CMK (cell line): ENCODE measurements around the gene ADAP1.

Experiments used
- DNase-seq: peaks from one replicate; pipeline ENCODE4 v3.0.0-alpha.2; 2010; ENCODE audit warnings: low read depth

Gene ADAP1

DNA sequence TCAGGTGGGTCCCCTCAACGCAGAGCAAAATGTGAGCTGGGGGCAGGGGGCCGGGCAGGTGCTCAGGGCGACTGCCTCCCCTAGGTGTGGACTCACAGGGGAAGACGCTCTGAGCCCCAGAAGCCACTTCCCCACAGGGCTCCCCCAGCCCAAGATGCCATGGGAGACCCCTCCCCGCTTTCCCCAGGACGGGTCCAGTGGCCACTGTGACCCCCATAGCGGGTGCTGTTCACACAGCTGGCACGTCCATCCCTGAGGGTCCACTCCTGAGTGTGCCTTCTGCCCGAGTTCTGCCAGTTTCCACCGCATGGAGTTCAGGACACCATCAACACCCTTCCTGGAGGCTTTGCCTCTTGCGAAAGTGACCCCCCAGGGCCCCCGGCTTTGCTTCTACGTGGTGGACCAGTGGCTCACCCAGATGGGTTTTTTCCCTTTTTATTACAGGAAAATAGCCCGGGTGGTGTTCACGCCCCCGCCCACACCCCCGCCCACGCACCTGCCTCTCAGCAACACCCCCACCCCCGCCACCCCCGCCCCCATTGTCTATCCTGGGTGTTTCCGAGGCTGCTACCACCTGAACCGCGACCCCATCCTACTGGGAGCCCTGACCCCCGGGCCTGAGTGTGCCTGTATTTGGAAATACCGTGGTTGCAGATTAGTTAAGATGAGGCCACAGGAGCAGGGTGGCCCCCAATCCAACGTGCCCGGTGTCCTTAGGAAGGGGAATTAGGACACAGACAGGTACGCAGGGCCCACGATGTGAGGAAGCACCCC lies 32.0 kb downstream of the ADAP1 start:
- DNase-seq = no peak

DNA sequence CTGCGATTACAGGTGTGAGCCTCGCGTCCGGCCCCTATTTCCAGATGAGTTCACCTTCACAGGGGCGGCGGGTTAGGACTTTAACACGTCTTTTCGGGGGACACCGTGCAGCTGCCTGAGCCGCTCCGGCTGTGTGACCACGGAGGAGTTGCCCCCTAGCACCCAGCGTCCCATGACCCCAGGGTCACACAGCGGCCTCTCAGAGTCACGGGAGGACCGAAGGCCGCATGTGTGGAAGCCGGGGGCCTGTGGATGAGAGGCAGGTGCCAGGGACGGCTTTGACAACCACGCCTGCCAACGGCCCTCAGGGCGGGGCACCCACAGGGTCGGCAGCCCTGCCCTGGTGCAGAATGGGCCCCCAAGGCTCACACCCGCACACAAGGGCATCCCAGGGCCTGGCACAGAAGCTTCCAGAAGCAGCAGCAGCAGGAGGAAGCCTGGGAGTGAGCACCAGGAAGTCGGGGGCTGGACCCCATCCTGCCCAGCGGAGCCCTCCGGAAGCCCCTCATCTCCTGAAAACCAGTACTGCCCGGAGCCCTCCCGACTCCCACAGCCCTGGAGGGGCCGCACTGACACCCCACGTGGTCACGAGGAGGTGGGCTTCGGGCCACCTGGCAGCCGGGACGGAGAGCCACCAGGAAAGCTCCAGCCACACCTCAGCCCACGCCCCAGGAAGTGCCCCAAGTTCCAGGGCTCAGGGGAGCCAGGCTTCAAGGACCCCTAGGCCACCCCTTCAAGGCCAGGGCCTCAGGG lies 32.7 kb downstream of the ADAP1 start:
- no peak for DNase-seq

DNA sequence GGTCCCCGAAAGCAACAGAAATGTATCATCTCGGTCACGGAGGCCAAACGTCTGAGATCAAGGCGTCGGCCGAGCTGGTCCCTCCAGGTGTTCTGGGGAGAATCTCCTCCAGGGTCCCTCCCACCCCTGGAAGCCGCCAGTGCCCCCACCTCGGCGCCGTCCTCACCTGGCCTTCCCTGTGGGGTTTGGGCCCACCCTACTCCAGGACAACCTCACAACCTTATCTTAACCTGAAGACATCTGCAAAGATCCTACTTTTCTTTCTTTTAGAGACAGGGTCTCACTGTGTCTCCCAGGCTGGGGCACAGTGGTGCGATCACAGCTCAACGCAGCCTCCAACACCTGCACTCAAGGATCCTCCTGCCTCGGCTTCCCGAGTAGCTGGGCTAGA lies 33.4 kb downstream of the ADAP1 start:
- no peak for DNase-seq

DNA sequence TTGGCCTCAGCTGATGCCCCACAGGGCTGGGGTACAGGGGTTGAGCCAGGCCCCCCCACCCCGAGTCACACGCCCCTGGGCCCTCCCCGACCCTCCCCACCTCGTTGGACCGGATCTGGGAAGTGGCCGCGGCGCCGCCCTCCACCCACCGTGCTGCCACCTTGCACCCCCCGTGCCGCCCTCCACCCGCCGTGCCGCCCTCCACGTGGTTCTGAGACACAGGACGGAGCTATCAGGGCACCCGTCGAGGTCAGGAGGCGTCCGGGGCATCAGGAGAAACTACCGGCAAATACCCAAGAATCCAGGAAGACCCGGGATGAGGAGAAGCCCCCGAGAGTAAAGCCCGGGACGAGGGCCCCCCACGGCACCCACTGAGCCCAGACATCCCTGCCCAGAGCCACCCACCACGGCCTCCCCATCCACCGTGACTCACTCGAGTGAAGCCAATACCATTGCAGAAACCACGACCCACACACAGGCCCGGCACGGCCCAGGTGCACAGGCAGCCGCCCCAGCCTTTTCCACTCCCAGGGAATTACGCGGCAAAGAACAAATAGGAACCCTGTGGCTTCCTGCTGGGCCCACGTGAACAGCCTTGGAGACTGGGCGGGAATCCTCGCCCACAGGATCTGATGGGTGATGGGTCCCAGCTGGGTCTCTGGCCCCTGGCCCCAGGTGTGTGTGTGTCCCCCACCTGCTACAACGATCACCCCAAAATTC lies 34.0 kb downstream of the ADAP1 start:
- DNase-seq = no peak

DNA sequence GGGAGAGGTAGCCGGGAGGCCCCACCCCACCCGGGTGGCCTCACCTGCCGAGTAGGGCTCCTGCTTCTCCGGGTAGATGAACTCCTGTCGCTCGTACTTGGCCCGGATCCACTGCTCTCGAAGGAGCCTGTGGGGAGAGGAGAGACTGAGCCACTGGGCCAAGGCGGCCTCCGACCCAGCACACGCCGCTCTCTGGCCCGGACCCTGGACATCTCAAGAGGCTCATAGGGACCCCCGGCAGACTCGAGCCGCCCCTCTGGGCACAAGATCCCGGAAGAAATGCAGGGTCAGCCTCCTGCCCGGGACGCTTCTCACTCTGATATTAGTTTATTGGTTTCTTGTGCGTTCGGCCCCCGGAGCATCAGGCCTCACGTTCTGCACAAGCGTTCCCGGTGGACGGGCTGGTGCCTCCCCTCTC lies 34.5 kb downstream of the ADAP1 start:
- DNase-seq = no peak

DNA sequence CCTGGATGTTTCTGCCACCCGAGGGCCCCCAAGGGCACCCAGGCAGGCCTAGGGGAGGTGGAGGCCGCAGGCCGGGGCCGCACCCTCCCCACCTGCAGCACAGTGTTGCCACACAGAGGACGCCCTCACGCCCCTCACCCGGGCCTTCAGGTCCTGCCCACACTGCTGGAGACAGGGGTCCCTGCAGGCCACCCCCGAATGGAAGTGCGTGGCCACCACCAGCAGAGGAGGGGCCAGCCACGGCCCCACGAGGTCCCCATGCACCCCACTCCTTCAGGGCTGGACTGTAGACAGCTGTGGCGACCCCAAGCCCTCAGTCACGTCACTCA lies 35.4 kb downstream of the ADAP1 start:
- no peak for DNase-seq

DNA sequence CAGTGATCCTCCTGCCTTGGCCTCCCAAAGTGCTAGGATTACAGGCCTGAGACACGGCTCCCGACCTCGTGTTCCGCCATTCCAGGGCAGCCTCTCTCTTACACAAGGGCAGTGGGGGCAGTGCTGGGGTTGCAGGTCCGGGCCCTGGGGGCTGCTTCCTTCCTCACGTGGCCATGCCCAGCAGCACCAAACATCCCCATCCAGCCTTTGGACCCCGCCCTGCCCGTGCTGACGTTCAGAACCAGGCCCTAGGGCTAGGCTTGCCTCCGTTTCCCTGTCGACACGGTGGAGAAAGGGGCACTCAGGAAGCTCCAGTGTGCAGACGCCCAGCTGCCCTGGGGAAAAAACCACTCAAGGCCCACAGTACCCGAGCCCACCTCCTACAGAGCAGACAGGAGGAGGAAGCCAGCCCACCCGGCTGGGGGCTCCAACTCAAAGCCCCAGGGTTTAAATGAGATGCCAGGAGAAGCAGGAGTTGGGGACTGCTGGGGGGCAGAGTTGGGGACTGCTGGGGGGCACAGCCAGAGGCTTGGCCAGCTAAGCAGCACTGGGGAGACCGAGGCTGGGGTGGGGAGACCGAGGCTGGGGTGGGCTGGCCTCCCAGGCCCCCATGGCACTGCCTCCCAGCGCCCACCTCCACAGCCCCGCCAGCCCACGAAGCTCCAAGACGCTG lies 35.9 kb downstream of the ADAP1 start:
- no peak for DNase-seq

DNA sequence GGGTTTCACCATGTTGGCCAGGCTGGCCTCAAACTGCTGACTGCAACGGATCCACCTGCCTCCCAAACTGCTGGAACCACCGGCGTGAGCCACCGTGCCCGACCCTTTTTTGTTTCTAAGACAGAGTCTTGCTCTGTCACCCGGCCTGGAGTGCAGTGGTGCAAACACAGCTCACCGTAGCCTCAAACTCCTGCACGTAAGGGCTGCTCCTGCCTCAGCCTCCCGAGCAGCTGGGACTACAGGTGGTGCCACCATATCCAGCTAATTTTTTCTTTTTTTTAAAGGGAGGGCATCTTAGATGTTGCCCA lies 36.4 kb downstream of the ADAP1 start:
- no peak for DNase-seq

DNA sequence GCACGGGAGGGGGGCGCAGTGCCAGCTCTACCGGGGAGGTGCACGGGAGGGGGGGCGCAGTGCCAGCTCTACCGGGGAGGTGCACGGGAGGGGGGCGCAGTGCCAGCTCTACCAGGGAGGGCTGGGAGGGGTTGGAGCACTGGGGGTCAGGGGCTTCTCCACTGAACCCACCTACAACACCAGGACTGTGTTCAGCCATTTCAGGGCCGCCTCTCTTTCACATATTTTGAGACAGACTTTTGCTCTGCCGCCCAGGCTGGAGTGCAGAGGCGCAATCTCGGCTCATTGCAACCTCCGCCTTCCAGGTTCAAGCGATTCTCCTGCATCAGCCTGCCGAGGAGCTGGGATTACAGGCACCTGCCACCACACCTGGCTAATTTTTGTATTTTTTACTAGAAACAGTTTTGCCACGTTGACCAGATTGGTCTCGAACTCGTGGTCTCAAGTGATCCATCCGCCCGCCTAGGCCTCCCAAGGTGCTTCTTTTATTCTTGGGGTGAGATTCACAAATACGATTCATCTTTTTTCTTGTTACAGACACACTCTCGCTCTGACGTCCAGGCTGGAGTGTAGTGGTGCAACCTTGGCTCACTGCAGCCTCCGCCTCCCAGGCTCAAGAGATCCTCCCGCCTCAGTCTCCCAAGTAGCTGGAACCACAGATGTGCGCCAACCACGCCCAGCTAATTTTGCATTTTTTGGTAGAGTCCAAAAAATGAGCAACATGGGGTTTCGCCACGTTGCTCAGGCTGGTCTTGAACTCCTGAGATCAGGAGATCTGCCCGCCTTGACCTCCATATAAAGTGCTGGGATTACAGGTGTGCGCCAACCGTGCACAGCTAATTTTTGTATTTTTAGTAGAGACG lies 37.0 kb downstream of the ADAP1 start:
- no peak for DNase-seq

DNA sequence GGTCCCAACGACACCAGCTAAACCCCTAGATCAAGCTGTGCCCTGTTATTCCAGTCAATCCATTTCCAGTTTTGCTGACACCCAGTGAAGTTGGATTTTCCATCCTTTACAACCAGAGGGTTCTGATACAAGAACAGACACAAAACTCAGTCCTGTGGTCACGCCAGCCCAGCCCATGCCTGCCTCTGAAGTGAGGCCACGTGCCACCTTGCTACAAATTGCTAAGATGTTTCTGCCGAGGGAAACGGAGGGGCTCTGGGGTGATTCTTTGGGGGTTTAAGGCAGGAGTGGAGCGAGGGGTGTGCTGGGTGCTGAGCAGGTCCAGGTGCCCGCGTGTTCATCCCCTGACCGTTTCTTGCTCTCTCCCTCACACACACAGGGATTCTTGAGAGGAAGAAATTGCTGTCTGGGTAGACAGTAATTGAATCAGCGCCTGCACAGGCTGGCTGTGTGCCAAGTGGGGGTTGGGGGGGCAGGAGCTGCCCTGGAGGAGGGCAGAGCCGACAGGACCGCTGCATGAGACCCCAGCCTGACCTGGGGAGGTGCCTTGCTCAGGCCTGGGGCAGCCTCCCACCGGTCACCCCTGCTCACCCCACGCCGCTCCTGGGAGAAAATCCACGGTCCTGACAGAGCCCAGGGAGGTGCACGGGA lies 38.1 kb downstream of the ADAP1 start:
- DNase-seq = no peak

DNA sequence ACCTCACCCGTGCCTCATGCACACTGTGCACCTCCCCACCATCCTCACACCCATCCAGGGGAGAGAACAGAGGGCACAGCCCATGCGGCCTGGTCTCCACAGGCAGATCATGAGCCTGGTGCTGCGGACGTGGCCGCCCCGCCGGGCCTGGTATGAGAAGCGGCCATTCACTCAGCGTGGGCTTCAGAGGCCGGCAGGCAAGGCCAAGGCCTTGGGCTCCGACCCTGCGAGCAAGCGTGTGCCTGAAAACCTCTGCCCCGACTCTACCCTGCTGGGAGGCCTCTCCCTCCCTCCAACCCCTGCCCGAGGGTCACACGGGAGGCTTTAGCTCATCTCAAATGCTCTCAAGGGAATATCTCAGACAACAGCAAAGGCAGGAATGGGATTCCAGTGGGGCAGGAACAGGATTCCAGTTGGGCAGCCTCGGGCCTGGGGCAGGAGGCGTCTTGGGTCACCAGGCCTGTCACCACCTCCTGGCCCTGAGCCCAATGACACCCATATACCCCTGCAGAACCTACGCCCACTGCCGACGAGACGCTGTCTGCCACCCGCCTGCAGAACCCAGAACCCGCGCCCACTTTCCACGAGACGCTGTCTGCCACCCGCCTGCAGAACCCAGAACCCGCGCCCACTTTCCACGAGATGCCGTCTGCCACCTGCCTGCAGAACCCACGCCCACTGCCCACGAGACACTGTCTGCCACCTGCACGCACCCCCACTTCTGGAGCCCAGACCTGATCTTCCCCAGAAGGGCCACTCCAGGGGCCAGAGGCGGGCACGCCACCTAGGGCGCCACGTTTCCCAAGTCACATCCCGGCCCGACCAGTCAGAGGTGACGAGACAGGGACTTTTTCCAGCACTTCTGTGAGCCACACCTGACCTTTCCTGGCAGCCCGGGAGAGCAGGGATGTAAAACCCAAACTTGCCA lies 38.9 kb downstream of the ADAP1 start:
- no peak for DNase-seq

DNA sequence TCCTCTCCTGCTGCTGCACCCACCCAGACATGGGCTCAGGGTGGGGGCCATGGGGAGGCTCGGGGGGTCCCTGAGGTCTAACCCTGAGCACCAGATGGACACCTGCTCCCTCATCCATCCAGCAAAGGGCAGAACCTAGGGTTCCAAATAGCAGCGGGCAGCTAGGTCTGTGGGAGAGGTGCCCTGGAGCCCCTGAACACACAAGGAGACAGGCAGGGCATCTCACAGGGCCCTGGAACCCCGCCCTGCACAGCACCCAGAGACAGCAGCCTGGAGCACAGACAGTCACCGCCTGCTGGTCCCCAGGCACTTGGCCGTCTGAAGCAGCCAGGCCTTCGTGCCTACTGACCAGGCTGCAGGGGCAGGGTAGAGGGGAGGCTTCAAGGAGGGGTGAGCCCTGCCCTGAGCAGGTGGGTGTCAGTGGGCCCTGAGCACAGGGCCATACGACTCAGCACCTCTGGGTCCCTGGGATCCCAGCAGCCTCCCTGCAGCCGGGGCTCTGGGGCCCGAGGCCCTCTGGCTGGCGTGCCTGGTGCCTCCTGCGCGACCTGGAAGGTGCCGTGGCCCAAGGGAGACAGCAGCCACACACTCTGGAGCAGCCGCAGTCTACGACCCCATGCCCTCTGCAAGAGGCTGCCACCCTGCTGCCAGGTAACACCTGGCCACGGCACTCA lies 39.8 kb downstream of the ADAP1 start:
- no peak for DNase-seq

DNA sequence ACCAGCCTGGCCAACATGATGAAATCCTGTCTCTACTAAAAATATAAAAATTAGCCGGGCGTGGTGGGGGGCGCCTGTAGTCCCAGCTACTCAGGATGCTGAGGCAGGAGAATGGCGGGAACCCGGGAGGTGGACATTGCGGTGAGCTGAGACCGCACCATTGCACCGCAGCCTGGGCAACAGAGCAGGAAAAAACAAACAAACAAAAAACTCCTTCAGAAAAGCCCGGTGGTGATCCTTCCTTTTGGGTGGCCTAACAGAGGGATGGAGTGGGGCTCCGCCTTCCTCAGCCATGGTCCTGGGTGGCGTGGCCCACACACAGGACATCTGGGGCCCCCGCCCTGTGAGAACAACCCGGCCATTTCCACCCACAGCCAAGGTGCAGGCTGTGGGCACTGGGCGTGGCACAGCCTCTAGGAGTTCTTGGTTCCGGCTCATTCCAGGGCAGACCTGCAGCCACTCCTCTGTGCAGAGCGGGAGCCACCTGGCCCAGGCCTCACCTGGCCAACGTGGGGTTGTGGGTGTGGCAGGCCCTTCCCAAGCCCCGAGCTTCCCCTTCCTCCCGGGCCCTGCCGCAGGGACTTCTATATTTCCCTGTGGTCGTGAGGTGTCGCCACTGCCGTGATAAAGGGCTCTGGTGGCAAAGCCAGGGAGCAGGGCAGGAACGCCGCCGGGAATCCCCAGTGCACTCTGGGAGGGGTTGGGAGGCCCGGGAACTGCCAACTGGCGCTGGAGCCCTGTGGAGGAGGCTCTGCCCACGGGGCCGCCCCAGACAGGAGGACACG lies 40.6 kb downstream of the ADAP1 start:
- DNase-seq = no peak

DNA sequence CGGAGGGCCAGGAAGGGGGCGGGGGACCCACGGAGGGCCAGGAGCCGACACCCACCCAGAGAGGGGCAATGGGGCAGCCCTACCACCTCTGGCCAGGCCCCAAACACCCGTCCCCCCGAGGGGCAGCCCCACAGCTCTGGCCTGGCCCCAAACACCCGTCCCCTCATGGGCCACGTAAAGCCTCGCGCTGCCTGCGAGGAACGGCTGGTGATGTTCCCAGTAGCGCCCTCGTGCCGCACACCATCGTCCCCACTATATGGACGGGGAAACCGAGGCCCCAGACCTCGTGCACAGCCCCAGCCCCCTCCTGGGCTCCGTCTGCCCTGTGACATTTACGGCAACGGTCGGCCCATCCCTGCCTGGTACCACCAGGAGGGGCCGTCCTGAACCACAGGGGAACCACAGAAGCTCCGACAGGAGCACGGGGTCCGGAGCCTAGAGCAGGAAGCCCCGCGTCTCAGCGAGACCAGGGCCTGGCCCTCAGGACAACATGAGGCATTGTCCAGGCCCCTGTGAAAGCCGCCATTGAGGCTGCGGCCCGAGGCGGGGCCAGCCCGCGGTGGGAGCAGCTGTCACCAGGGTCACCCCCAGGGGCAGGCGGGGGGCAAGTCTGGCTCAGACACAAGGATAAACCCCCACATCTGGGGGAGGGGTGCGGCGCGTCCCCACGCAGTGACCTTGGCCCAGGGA lies 42.5 kb downstream of the ADAP1 start:
- DNase-seq = no peak

DNA sequence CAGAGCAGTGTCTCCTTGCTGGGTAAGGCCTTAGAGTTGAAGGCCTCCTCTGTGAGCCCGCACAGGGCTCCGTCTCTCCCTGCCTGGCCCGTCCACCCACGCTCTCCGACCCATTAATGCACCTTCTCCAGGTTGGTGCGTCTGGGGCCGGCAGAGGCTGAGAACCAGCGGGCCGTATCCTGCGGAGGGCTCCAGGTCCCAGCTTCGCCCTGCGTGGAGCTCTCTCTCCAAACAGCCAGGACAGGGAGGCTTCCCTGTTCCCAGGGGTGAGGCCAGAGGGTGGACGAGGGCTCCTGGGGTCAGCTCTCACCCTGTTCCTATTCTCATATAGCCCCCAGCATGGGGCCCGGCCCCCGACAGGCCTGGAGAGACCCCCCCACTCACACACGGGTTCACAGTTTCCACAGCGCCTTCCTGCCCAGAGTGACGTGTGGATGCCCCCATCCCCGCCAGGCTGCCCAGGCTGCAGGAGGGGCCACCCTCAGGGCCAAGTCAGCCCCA lies 43.5 kb downstream of the ADAP1 start:
- no peak for DNase-seq

DNA sequence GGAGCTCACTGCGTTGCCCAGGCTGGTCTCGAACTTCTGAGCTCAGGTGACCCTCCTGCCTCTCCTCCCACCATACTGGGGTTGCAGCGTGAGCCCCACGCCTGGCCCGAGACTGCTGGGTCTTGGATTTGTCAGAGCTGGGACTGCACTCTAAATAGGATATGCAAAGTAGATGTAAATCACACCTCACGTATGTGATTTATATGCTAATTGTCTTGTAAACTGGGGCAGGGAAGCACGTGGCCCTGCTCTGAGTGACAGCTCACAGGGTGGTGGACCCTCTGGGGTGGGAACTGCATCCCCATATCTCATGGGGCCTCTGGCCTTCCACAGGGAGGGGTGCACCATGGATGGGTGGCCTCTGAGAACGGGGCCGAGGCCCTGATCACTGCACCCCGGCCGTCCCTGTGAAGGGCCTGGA lies 44.0 kb downstream of the ADAP1 start:
- DNase-seq = no peak

DNA sequence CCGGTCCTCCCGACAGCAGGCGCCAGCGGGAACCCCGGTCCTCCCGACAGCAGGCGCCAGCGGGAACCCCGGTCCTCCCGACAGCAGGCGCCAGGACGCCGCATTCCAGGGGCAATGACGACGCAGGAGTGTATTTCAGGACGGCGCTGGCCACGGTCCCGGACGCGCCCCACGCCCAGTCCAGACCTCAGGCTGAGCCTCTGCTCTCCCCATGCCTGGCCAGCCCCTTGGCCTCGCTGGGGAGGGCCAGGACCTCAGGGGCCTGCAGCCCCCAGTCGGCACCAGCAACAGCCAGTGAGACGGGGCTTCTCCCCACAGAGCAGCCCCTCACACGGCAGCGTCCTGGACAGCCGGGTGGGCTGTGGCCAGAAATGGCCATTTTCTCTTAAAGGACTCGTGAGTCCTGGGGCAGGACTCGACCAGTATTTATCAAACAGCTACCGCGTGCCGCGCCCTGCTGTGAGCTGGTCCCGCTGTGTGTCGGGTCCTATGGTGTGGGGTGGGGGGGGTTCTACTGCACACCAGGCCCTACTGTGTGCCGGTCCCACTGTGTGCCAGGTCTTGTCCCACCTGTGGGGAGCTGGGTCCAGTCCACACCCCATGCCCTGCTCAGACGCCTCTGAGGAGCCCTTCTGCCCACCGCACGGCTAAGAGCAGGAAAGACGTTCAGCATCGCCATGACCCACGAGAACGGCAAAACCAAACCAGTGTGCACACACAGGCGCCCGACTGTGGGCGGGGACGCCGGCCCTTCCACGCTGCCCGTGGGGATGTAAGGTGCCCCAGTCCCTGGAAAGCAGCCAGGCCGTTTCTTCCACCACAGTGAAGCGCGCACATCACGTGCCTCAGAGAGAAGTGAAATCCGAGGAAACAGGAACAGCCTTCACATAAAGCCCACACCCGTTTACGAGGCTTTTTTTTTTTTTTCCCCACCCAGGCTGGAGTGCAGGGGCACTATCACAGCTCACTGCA lies 44.8 kb downstream of the ADAP1 start:
- DNase-seq = no peak
